Mesenchymal stem cell (in vitro differentiated cells and primary cell): Measurements from ENCODE around the gene DPP10.
A peak's percentile ranks its signal among the peaks of the same experiment; 100 is the strongest.

Experiments
- DNase-seq: peaks from one replicate; pipeline ENCODE4 v3.0.0-alpha.2; 2013
- H2AFZ ChIP-seq: one replicate; pipeline ENCODE4 v1.6.1; 2013; ENCODE audit warnings: low read depth, mild to moderate bottlenecking, control low read depth, inconsistent platforms, low read length, moderate library complexity
- H2AK5ac ChIP-seq: 2 replicates; pipeline ENCODE4 v1.6.1; 2013; ENCODE audit warnings: low read length, moderate library complexity, mild to moderate bottlenecking, inconsistent platforms; ENCODE audit not compliant: severe bottlenecking
- H2BK120ac ChIP-seq: one replicate; pipeline ENCODE4 v1.6.1; 2013; ENCODE audit warnings: low read depth, mild to moderate bottlenecking, inconsistent platforms, low read length, moderate library complexity
- H2BK12ac ChIP-seq, 2 experiments: one replicate each; pipeline ENCODE4 v1.6.1; 2013; ENCODE audit warnings: inconsistent platforms in 2 of 2, low read length in 2 of 2, mild to moderate bottlenecking in 2 of 2, moderate library complexity in 2 of 2, control low read depth in 1 of 2
- H2BK15ac ChIP-seq: one replicate; pipeline ENCODE4 v1.6.1; 2013; ENCODE audit warnings: mild to moderate bottlenecking, low read depth, inconsistent platforms; ENCODE audit not compliant: poor library complexity, severe bottlenecking
- H2BK5ac ChIP-seq: 2 replicates; pipeline ENCODE4 v1.6.1; 2013; ENCODE audit warnings: low read depth, mild to moderate bottlenecking, low read length, control low read depth, inconsistent platforms; ENCODE audit not compliant: poor library complexity, severe bottlenecking
- H3K14ac ChIP-seq, 2 experiments: one replicate each; pipeline ENCODE4 v1.6.1; 2013; ENCODE audit warnings: inconsistent platforms in 2 of 2, low read length in 2 of 2, control low read depth in 1 of 2, mild to moderate bottlenecking in 1 of 2, moderate library complexity in 1 of 2
- H3K18ac ChIP-seq, 2 experiments: one replicate each; pipeline ENCODE4 v1.6.1; 2013; ENCODE audit warnings: inconsistent platforms in 2 of 2, low read length in 2 of 2, control low read depth in 1 of 2, low read depth in 1 of 2, mild to moderate bottlenecking in 1 of 2
- H3K23ac ChIP-seq, 2 experiments: one replicate each; pipeline ENCODE4 v1.6.1; 2013; ENCODE audit warnings: inconsistent platforms in 2 of 2, low read length in 2 of 2, mild to moderate bottlenecking in 2 of 2, moderate library complexity in 2 of 2, control low read depth in 1 of 2
- H3K27ac ChIP-seq: 2 replicates; pipeline ENCODE4 v1.5.1; 2013; ENCODE audit warnings: mild to moderate bottlenecking, moderate library complexity, low read length, control low read depth, inconsistent platforms; ENCODE audit not compliant: poor library complexity, severe bottlenecking
- H3K27me3 ChIP-seq, 2 experiments: 2 replicates each; pipeline versions ENCODE4 v1.6.1 to v1.7.0; 2013; ENCODE audit warnings: low read length in 2 of 2, mild to moderate bottlenecking in 2 of 2, moderate library complexity in 2 of 2, control low read depth in 1 of 2, inconsistent platforms in 1 of 2; ENCODE audit not compliant: control insufficient read depth in 1 of 2, insufficient read depth in 1 of 2
- H3K36me3 ChIP-seq, 2 experiments: 2 replicates each; pipeline versions ENCODE4 v1.6.1 to v1.7.0; 2013; ENCODE audit warnings: low read length in 2 of 2, control low read depth in 1 of 2, inconsistent platforms in 1 of 2, low read depth in 1 of 2, mild to moderate bottlenecking in 1 of 2; ENCODE audit not compliant: insufficient read depth in 2 of 2, control insufficient read depth in 1 of 2
- H3K4ac ChIP-seq, 2 experiments: one replicate each; pipeline ENCODE4 v1.6.1; 2013; ENCODE audit warnings: inconsistent platforms in 2 of 2, low read length in 2 of 2, mild to moderate bottlenecking in 2 of 2, moderate library complexity in 2 of 2, control low read depth in 1 of 2, low read depth in 1 of 2
- H3K4me1 ChIP-seq: 2 replicates; pipeline ENCODE4 v1.6.1; 2013; ENCODE audit warnings: low read depth, low read length, control low read depth; ENCODE audit not compliant: control insufficient read depth, insufficient read depth
- H3K4me2 ChIP-seq: 2 replicates; pipeline ENCODE4 v1.6.1; 2013; ENCODE audit warnings: low read length, mild to moderate bottlenecking, inconsistent platforms; ENCODE audit not compliant: poor library complexity, severe bottlenecking
- H3K4me3 ChIP-seq, 2 experiments: 2 replicates each; pipeline versions ENCODE4 v1.5.1 to v1.7.0; 2013; ENCODE audit warnings: low read length in 2 of 2, mild to moderate bottlenecking in 2 of 2, control low read depth in 1 of 2, low read depth in 1 of 2; ENCODE audit not compliant: insufficient read depth in 1 of 2
- H3K79me1 ChIP-seq: replicated peaks from 2 replicates; pipeline ENCODE4 v1.6.1; 2013; ENCODE audit warnings: mild to moderate bottlenecking, control low read depth, low read length, inconsistent platforms; ENCODE audit not compliant: poor library complexity, severe bottlenecking
- H3K9ac ChIP-seq: 2 replicates; pipeline ENCODE4 v1.7.0; 2013; ENCODE audit warnings: mild to moderate bottlenecking, low read length, moderate library complexity
- H3K9me3 ChIP-seq: 2 replicates; pipeline ENCODE4 v1.7.0; 2013; ENCODE audit warnings: mild to moderate bottlenecking, low read length; ENCODE audit not compliant: control insufficient read depth
- H4K8ac ChIP-seq: one replicate; pipeline ENCODE4 v1.6.1; 2013; ENCODE audit warnings: inconsistent platforms, mild to moderate bottlenecking, low read length, moderate library complexity
- H4K91ac ChIP-seq: one replicate; pipeline ENCODE4 v1.6.1; 2013; ENCODE audit warnings: mild to moderate bottlenecking, low read length, inconsistent platforms
- WGBS: methylation state at CpG from one replicate; pipeline ENCODE4 v1.1.7; 2013; ENCODE audit warnings: mixed read lengths; 5-methylcytosine and 5-hydroxymethylcytosine counted together

DPP10 gene

GRCh38 chr2:115771516-115771915, 1329.1 kb downstream of the DPP10 start:
- no peak overlapping the region for H3K9ac ChIP-seq
- 88% methylated on average over 1 of the region's 3 CpGs for WGBS
- H2AK5ac ChIP-seq = no peak overlapping the region
- no peaks in the 10 kb centered on the region for H3K36me3 ChIP-seq
- H4K8ac ChIP-seq = no peak overlapping the region
- H3K4ac ChIP-seq = no peak overlapping the region
- no peak overlapping the region for H3K23ac ChIP-seq
- no peak overlapping the region for H2AFZ ChIP-seq
- H3K4me1 ChIP-seq = no peaks in the 10 kb centered on the region
- H2BK12ac ChIP-seq = no peak overlapping the region
- H3K18ac ChIP-seq = no peak overlapping the region
- H3K27ac ChIP-seq = no peak overlapping the region
- H3K14ac ChIP-seq = no peak overlapping the region
- no peak overlapping the region for H3K4me3 ChIP-seq
- no peak overlapping the region for H3K4me2 ChIP-seq
- no peak overlapping the region for H2BK5ac ChIP-seq
- H2BK15ac ChIP-seq = no peak overlapping the region
- no peak overlapping the region for H4K91ac ChIP-seq
- H2BK120ac ChIP-seq = no peak overlapping the region
- H3K27me3 ChIP-seq = no peaks in the 10 kb centered on the region
- H3K79me1 ChIP-seq = no peaks in the 10 kb centered on the region
- H3K9me3 ChIP-seq = peaks cover 3% of the 10 kb centered on the region
- DNase-seq = no peak

GRCh38 chr2:115774361-115774760, 1331.9 kb downstream of the DPP10 start:
- Histone ChIP-seq H3K4ac (no peak overlapping the region), H2AK5ac (no peak overlapping the region), H3K18ac (no peak overlapping the region), H3K4me3 (no peak overlapping the region), H2BK120ac (no peak overlapping the region), H2AFZ (no peak overlapping the region), H3K4me1 (no peaks in the 10 kb centered on the region), H3K23ac (no peak overlapping the region), H4K8ac (no peak overlapping the region), H3K36me3 (no peaks in the 10 kb centered on the region), H3K27ac (no peak overlapping the region), H3K9me3 (peaks cover 7% of the 10 kb centered on the region), H3K14ac (no peak overlapping the region), H3K4me2 (no peak overlapping the region), H2BK15ac (no peak overlapping the region), H2BK12ac (no peak overlapping the region), H3K27me3 (no peaks in the 10 kb centered on the region), H4K91ac (no peak overlapping the region), H3K79me1 (no peaks in the 10 kb centered on the region), H2BK5ac (no peak overlapping the region), H3K9ac (no peak overlapping the region)
- DNase-seq = no peak
- no CpG with 5 or more reads among the region's 2 CpGs for WGBS

DNA sequence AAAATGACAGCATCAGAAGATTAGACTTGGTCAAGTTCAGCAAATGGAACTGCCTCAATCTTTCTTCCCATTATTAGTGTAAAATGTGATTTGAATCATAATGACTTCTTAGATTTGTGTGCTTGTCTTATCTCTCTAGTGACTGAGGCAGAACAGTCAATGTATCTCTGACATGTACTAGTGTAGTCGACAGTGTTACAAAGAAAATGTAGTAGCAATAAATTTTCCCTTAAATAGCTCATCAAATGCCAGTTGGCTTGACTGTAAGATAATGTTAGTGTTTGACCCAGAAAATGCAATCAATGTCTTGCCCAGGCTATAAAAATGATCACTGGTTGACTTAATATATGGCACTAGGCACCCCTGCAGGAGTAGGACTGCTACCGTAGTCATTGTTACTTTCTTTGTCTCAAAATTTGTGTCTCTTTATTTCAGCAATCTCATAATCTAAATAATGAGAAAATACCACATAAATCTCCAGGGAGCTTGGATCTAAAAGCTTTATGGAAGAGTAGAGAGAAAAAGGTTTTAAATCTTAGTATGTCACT, 1336.7 kb downstream of the DPP10 start:
- no peak overlapping the region for H3K27ac ChIP-seq
- H3K14ac ChIP-seq = no peak overlapping the region
- no peak overlapping the region for H4K8ac ChIP-seq
- H3K4ac ChIP-seq = no peak overlapping the region
- H3K79me1 ChIP-seq = no peaks in the 10 kb centered on the region
- H3K9ac ChIP-seq = no peak overlapping the region
- no peaks in the 10 kb centered on the region for H3K36me3 ChIP-seq
- no peaks in the 10 kb centered on the region for H3K4me1 ChIP-seq
- no peak overlapping the region for H2BK120ac ChIP-seq
- no peak overlapping the region for H3K23ac ChIP-seq
- H3K18ac ChIP-seq = no peak overlapping the region
- no peak for DNase-seq
- no peak overlapping the region for H2AFZ ChIP-seq
- H2BK12ac ChIP-seq = no peak overlapping the region
- H3K4me3 ChIP-seq = no peak overlapping the region
- H3K4me2 ChIP-seq = no peak overlapping the region
- no peak overlapping the region for H2AK5ac ChIP-seq
- H3K9me3 ChIP-seq = peaks cover 14% of the 10 kb centered on the region
- no CpG with 5 or more reads among the region's 2 CpGs for WGBS
- H2BK5ac ChIP-seq = no peak overlapping the region
- H3K27me3 ChIP-seq = no peaks in the 10 kb centered on the region
- H2BK15ac ChIP-seq = no peak overlapping the region
- H4K91ac ChIP-seq = no peak overlapping the region

- 83% methylated on average over 1 of the region's 4 CpGs for WGBS
- H2BK12ac ChIP-seq = no peak overlapping the region
- no peak overlapping the region for H3K4me3 ChIP-seq
Measured at GRCh38 chr2:115782286-115782685, 1339.8 kb downstream of the DPP10 start.

More at GRCh38 chr2:115782286-115782685, 1339.8 kb downstream of the DPP10 start:
- Histone ChIP-seq H3K9me3 (peaks cover 28% of the 10 kb centered on the region), H3K14ac (no peak overlapping the region), H3K79me1 (no peaks in the 10 kb centered on the region), H3K4ac (no peak overlapping the region), H3K4me1 (no peaks in the 10 kb centered on the region), H3K4me2 (no peak overlapping the region), H2BK120ac (no peak overlapping the region), H2AFZ (no peak overlapping the region), H3K18ac (no peak overlapping the region), H3K23ac (no peak overlapping the region), H3K9ac (no peak overlapping the region), H3K36me3 (no peaks in the 10 kb centered on the region), H2BK15ac (no peak overlapping the region), H2AK5ac (no peak overlapping the region), H3K27me3 (no peaks in the 10 kb centered on the region), H2BK5ac (no peak overlapping the region), H4K91ac (no peak overlapping the region), H3K27ac (no peak overlapping the region), H4K8ac (no peak overlapping the region)
- peak; percentile 26 for DNase-seq
